A549 (cell line): ENCODE data around the gene SAXO1. TPM values are rescaled to one million over a fixed set of nuclear protein-coding genes. Genes with fewer than 3 reads are reported as not detected.

Source experiments
- ATAC-seq, 2 experiments: fragments of 200-7000 bp in 1 of 2; fragments of >200 bp in 1 of 2; cut with Nextera tagmentation in 1 of 2; cut with Tn5 transposase in 1 of 2; 3 replicates each; pipeline versions ENCODE4 v1.8.0 to v1.9.1; 2018 to 2020; ENCODE audit warnings: mild to moderate bottlenecking in 1 of 2, moderate library complexity in 1 of 2
- CTCF ChIA-PET: fragments of 300-600 bp; sonication (Branson Sonifier 250); formaldehyde crosslinking; extraction: SDS; loops from one replicate; lab custom pipeline; 2021; ENCODE audit warnings: antibody characterized with exemption, inconsistent platforms; lab: Yijun Ruan, JAX
- POLR2A ChIA-PET: fragments of 350-600 bp; formaldehyde crosslinking; extraction: SDS; loops from one replicate; lab custom pipeline; 2021; ENCODE audit warnings: antibody characterized with exemption, inconsistent platforms; lab: Yijun Ruan, JAX
- DNase-seq, 2 experiments: peaks; one replicate each; pipeline versions ENCODE4 v3.0.0 to v3.0.0-alpha.2; 2011 to 2016; ENCODE audit warnings: low read depth in 1 of 2, low spot score in 1 of 2
- FAIRE-seq: peaks from 2 replicates; lab custom pipeline; 2011; peaks lifted over from hg19 to GRCh38; lab: Jason Lieb, UNC
- H3K27ac ChIP-seq, 2 experiments: fragments of >200 bp; sonication (Bioruptor Twin); formaldehyde crosslinking; 3 replicates each; pipeline ENCODE4 v1.5.1; 2016 to 2017
- H3K4me1 ChIP-seq: fragments of >200 bp; sonication (Bioruptor Twin); formaldehyde crosslinking; 3 replicates; pipeline ENCODE4 v1.6.1; 2016
- H3K4me2 ChIP-seq: fragments of >200 bp; sonication (Bioruptor Twin); formaldehyde crosslinking; 3 replicates; pipeline ENCODE4 v1.6.1; 2016
- H3K4me3 ChIP-seq: fragments of >200 bp; sonication (Bioruptor Twin); formaldehyde crosslinking; 3 replicates; pipeline ENCODE4 v1.5.1; 2016
- H3K9me3 ChIP-seq: fragments of >200 bp; sonication (Bioruptor Twin); formaldehyde crosslinking; 3 replicates; pipeline ENCODE4 v1.6.1; 2016
- BHLHE40 ChIP-seq: IDR thresholded peaks from 2 replicates; pipeline ENCODE4 v1.6.1; 2012; ENCODE audit warnings: low read depth, low read length, inconsistent platforms
- CEBPB ChIP-seq, 2 experiments: fragments of >200 bp in 1 of 2; sonication (Bioruptor Twin) in 1 of 2; formaldehyde crosslinking in 1 of 2; IDR thresholded peaks; 2 replicates each; pipeline ENCODE4 v1.6.1; 2012 to 2016
- CHD2 ChIP-seq: fragments of 150-350 bp; IDR thresholded peaks from 2 replicates; pipeline ENCODE4 v1.6.1; 2014; ENCODE audit warnings: low read length; ENCODE audit not compliant: partially characterized antibody
- CHD4 ChIP-seq: fragments of 200-600 bp; sonication (generic); IDR thresholded peaks from 2 replicates; pipeline ENCODE4 v1.6.1; 2016; ENCODE audit warnings: antibody characterized with exemption, mild to moderate bottlenecking, borderline replicate concordance
- HDAC2 ChIP-seq: fragments of 200-600 bp; sonication (generic); IDR thresholded peaks from 2 replicates; pipeline ENCODE4 v1.6.1; 2016
- MAZ ChIP-seq: fragments of 150-350 bp; IDR thresholded peaks from 2 replicates; pipeline ENCODE4 v1.6.1; 2014; ENCODE audit warnings: antibody characterized with exemption, low read depth, low read length, borderline replicate concordance
- MYC ChIP-seq: IDR thresholded peaks from 2 replicates; pipeline ENCODE4 v1.6.1; 2012; ENCODE audit warnings: mild to moderate bottlenecking, inconsistent platforms, low read length, improper control_type of control experiment, borderline replicate concordance
- NFE2L2 ChIP-seq: fragments of 150-350 bp; conservative IDR thresholded peaks from 2 replicates; pipeline ENCODE4 v1.6.1; 2014; ENCODE audit warnings: low read length
- POLR2AphosphoS2 ChIP-seq: conservative IDR thresholded peaks from 2 replicates; pipeline ENCODE4 v1.6.1; 2012; ENCODE audit warnings: low read length, improper control_type of control experiment, inconsistent platforms
- RAD21 ChIP-seq, 2 experiments: fragments of >200 bp in 1 of 2; sonication (Bioruptor Twin) in 1 of 2; formaldehyde crosslinking in 1 of 2; IDR thresholded peaks in 1 of 2; conservative IDR thresholded peaks in 1 of 2; 2 replicates in 1 of 2; 3 replicates in 1 of 2; pipeline ENCODE4 v1.6.1; 2012 to 2018; ENCODE audit warnings: inconsistent platforms in 1 of 2
- RARB ChIP-seq: fragments of 250-450 bp; sonication (Bioruptor Pico); IDR thresholded peaks from 2 replicates; pipeline ENCODE4 v1.8.0; 2021; ENCODE audit warnings: mild to moderate bottlenecking, moderate library complexity
- RFX5 ChIP-seq: fragments of 450-650 bp; IDR thresholded peaks from 2 replicates; pipeline ENCODE4 v1.7.1; 2014; ENCODE audit warnings: antibody characterized with exemption, mild to moderate bottlenecking, moderate library complexity
- RNF2 ChIP-seq: fragments of 200-600 bp; sonication (generic); IDR thresholded peaks from 2 replicates; pipeline ENCODE4 v1.6.1; 2016; ENCODE audit warnings: low read depth, mild to moderate bottlenecking, antibody characterized with exemption, moderate library complexity, borderline replicate concordance
- SMC3 ChIP-seq: fragments of >200 bp; sonication (Bioruptor Twin); formaldehyde crosslinking; IDR thresholded peaks from 3 replicates; pipeline ENCODE4 v1.6.1; 2018; ENCODE audit warnings: inconsistent platforms
- TFCP2L1 ChIP-seq: fragments of 250-450 bp; sonication (Bioruptor Pico); IDR thresholded peaks from 2 replicates; pipeline ENCODE4 v1.5.0; 2021; ENCODE audit warnings: mild to moderate bottlenecking
- TP53 ChIP-seq: fragments of 250-450 bp; sonication (Bioruptor Pico); IDR thresholded peaks from 2 replicates; pipeline ENCODE4 v1.5.0; 2021; ENCODE audit warnings: mild to moderate bottlenecking, moderate library complexity
- ZC3H11A ChIP-seq: fragments of 450-650 bp; IDR thresholded peaks from 2 replicates; pipeline ENCODE4 v1.6.1; 2014; ENCODE audit warnings: antibody characterized with exemption, mild to moderate bottlenecking
- ZFP36 ChIP-seq: fragments of 450-650 bp; IDR thresholded peaks from 2 replicates; pipeline ENCODE4 v1.6.1; 2014; ENCODE audit warnings: borderline replicate concordance; ENCODE audit not compliant: partially characterized antibody
- ZNF302 ChIP-seq: fragments of 250-450 bp; sonication (Bioruptor Pico); IDR thresholded peaks from 2 replicates; pipeline ENCODE4 v1.9.0; 2021; ENCODE audit warnings: inconsistent platforms, mild to moderate bottlenecking, moderate library complexity
- WGBS: methylation state at CpG from one replicate; pipeline ENCODE4 v1.1.6; 2017; ENCODE audit errors: missing lambda C conversion rate; 5-methylcytosine and 5-hydroxymethylcytosine counted together
- polyA plus RNA-seq, 4 experiments: library from polyadenylated mRNA; depleted of rRNA in 3 of 4; stranded (reverse); fragments of >200 nt; fragmentation: RNase III in 1 of 4; extraction: RNeasy Plus Mini Kit Qiagen cat#74134 plus additional on column Dnase treatment in 1 of 4; gene quantifications; 2 replicates in 3 of 4; 3 replicates in 1 of 4; pipeline ENCODE4 v1.2.3, GENCODE V29; 2011 to 2017
- TF ChIP-seq, protein P1 (sequence below): fragments of >200 bp; sonication (Bioruptor Twin); formaldehyde crosslinking; IDR thresholded peaks from 2 replicates; pipeline ENCODE4 v1.6.1; 2016
- TF ChIP-seq, protein P2 (sequence below): fragments of 250-450 bp; sonication (Bioruptor Pico); IDR thresholded peaks from 2 replicates; pipeline ENCODE4 v1.5.0; 2021; ENCODE audit warnings: mild to moderate bottlenecking, moderate library complexity, borderline replicate concordance
- TF ChIP-seq, protein P3 (sequence below): fragments of 150-350 bp; IDR thresholded peaks from 2 replicates; pipeline ENCODE4 v1.6.1; 2014; ENCODE audit warnings: low read depth, mild to moderate bottlenecking, low read length
- TF ChIP-seq, protein P4 (sequence below): IDR thresholded peaks from 2 replicates; pipeline ENCODE4 v1.6.1; 2012; ENCODE audit warnings: low read depth, borderline replicate concordance
- TF ChIP-seq, protein P5 (sequence below): IDR thresholded peaks from 2 replicates; pipeline ENCODE4 v1.6.1; 2012
- TF ChIP-seq, protein P6 (sequence below): fragments of 200-600 bp; sonication (generic); IDR thresholded peaks from 2 replicates; pipeline ENCODE4 v1.6.1; 2016; ENCODE audit warnings: antibody characterized with exemption, mild to moderate bottlenecking, moderate library complexity

SAXO1 gene
- polyA plus RNA-seq, 2 of the 4 experiments (the other 2 are of a cell fraction), result not detected

DNA sequence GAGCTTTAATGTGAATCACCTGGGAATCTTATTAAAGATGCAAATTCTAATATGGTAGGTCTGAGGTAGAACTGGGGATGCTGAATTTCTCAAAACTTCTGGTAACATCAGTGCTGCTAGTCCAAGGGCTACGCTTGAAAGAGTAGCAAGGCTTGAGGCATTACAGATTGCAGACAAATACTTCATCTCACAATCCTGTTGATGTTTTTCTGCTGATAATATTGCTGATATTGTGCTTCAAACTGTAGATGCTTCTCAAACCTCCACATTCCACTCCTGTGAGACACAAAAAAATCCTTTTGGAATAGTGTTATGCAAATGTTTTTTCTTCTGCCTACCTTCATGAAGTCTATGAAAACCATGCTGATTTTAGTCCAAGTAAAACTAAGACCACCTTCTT is 139.5 kb downstream of the SAXO1 start:
- no peak for DNase-seq
- FAIRE-seq, result no peak
- Histone ChIP-seq H3K27ac (no peak overlapping the region), H3K4me3 (no peak overlapping the region), H3K4me1 (no peaks in the 10 kb centered on the region), H3K4me2 (no peak overlapping the region), H3K9me3 (peaks cover 8% of the 10 kb centered on the region; the same call in 2 of the 3 replicates)
- ChIA-PET CTCF (interaction anchor here (0.7 kb wide), 2 partner anchors 24 to 1082 kb away, joined by 3 to 4 read pairs; no protein-coding TSS in a partner anchor), POLR2A (no interaction called here)
- ATAC-seq, result no peak
- TF ChIP-seq, protein P1, sequence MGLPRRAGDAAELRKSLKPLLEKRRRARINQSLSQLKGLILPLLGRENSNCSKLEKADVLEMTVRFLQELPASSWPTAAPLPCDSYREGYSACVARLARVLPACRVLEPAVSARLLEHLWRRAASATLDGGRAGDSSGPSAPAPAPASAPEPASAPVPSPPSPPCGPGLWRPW, result no peak
- TF ChIP-seq RARB (no peak), TP53 (no peak), CHD2 (no peak), ZC3H11A (no peak), CEBPB (IDR thresholded peaks at IDR 0.05) (no peak), CHD4 (no peak), POLR2AphosphoS2 (no peak), RNF2 (no peak), MAZ (no peak), TFCP2L1 (CRISPR knock-in tag) (no peak), HDAC2 (no peak), RFX5 (no peak)
- TF ChIP-seq, protein P2, sequence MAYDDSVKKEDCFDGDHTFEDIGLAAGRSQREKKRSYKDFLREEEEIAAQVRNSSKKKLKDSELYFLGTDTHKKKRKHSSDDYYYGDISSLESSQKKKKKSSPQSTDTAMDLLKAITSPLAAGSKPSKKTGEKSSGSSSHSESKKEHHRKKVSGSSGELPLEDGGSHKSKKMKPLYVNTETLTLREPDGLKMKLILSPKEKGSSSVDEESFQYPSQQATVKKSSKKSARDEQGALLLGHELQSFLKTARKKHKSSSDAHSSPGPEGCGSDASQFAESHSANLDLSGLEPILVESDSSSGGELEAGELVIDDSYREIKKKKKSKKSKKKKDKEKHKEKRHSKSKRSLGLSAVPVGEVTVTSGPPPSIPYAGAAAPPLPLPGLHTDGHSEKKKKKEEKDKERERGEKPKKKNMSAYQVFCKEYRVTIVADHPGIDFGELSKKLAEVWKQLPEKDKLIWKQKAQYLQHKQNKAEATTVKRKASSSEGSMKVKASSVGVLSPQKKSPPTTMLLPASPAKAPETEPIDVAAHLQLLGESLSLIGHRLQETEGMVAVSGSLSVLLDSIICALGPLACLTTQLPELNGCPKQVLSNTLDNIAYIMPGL (CRISPR knock-in tag), result no peak
- TF ChIP-seq, protein P3, sequence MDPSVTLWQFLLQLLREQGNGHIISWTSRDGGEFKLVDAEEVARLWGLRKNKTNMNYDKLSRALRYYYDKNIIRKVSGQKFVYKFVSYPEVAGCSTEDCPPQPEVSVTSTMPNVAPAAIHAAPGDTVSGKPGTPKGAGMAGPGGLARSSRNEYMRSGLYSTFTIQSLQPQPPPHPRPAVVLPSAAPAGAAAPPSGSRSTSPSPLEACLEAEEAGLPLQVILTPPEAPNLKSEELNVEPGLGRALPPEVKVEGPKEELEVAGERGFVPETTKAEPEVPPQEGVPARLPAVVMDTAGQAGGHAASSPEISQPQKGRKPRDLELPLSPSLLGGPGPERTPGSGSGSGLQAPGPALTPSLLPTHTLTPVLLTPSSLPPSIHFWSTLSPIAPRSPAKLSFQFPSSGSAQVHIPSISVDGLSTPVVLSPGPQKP, result no peak
- TF ChIP-seq, protein P4, sequence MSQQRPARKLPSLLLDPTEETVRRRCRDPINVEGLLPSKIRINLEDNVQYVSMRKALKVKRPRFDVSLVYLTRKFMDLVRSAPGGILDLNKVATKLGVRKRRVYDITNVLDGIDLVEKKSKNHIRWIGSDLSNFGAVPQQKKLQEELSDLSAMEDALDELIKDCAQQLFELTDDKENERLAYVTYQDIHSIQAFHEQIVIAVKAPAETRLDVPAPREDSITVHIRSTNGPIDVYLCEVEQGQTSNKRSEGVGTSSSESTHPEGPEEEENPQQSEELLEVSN, result no peak
- TF ChIP-seq, protein P5, sequence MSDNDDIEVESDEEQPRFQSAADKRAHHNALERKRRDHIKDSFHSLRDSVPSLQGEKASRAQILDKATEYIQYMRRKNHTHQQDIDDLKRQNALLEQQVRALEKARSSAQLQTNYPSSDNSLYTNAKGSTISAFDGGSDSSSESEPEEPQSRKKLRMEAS, result no peak
- WGBS, result 8% methylated on average over 1 of the region's 1 CpG

DNA sequence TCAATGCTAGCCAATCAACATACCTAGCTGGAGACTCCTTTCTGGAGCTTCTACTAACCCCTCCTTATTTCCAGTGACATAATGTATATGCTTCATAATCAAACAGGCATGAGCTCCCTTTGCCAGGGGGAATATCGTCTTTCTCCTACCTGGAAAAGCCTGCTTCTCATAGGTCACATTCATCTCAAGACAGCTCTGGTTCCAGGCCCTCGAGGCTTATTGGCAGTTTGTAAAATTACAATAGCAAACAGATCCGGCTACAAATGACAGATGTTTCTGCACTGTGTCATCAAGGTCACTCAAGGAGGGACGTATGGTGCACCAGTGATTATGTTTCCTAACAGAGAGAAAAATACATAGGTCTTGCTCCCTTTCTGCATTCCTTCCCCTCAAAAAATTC is 140.0 kb downstream of the SAXO1 start:
- no peak for FAIRE-seq
- no peak for ATAC-seq
- 11% methylated on average over 4 of the region's 4 CpGs for WGBS
- Histone ChIP-seq H3K4me2 (no peak overlapping the region), H3K4me3 (no peak overlapping the region), H3K9me3 (peaks cover 8% of the 10 kb centered on the region; the same call in 2 of the 3 replicates), H3K27ac (no peak overlapping the region), H3K4me1 (no peaks in the 10 kb centered on the region)
- CTCF ChIA-PET, result interaction anchor here (0.7 to 0.8 kb wide), 2 partner anchors 638 to 1082 kb away, joined by 3 read pairs; no protein-coding TSS in a partner anchor
- POLR2A ChIA-PET, result no interaction called here
- no peak for DNase-seq
- TF ChIP-seq, protein P5, result no peak
- no peak for TF ChIP-seq RAD21 (conservative IDR thresholded peaks at IDR 0.05 in 1 of 2, IDR thresholded peaks at IDR 0.05 in 1 of 2)
- TF ChIP-seq MYC, result no peak
- TF ChIP-seq BHLHE40, result no peak
- no peak for TF ChIP-seq SMC3
- TF ChIP-seq, protein P3, result no peak
- TF ChIP-seq TP53, result no peak
- TF ChIP-seq, protein P6, sequence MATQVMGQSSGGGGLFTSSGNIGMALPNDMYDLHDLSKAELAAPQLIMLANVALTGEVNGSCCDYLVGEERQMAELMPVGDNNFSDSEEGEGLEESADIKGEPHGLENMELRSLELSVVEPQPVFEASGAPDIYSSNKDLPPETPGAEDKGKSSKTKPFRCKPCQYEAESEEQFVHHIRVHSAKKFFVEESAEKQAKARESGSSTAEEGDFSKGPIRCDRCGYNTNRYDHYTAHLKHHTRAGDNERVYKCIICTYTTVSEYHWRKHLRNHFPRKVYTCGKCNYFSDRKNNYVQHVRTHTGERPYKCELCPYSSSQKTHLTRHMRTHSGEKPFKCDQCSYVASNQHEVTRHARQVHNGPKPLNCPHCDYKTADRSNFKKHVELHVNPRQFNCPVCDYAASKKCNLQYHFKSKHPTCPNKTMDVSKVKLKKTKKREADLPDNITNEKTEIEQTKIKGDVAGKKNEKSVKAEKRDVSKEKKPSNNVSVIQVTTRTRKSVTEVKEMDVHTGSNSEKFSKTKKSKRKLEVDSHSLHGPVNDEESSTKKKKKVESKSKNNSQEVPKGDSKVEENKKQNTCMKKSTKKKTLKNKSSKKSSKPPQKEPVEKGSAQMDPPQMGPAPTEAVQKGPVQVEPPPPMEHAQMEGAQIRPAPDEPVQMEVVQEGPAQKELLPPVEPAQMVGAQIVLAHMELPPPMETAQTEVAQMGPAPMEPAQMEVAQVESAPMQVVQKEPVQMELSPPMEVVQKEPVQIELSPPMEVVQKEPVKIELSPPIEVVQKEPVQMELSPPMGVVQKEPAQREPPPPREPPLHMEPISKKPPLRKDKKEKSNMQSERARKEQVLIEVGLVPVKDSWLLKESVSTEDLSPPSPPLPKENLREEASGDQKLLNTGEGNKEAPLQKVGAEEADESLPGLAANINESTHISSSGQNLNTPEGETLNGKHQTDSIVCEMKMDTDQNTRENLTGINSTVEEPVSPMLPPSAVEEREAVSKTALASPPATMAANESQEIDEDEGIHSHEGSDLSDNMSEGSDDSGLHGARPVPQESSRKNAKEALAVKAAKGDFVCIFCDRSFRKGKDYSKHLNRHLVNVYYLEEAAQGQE, result no peak
- no peak for TF ChIP-seq ZFP36
- no peak for TF ChIP-seq ZNF302
- TF ChIP-seq ZC3H11A, result no peak
- TF ChIP-seq, protein P2 (CRISPR knock-in tag), result no peak
- TF ChIP-seq NFE2L2, result no peak
